ENCODE results near the gene KIRREL3. TPM values are rescaled to one million over a fixed set of nuclear protein-coding genes. Genes with fewer than 3 reads are reported as not detected.

KIRREL3 gene
- total RNA-seq, 1 donor from 2014 or later: 0.38 TPM

- Mint-ChIP-seq H3K27me3 (ENCODE audit: unreplicated experiment) (peaks cover 3% of the 10 kb centered on the region), H3K36me3 (ENCODE audit: low read depth, unreplicated experiment) (no peaks in the 10 kb centered on the region), H3K4me3 (ENCODE audit: unreplicated experiment) (no peak overlapping the region), H3K4me1 (ENCODE audit: unreplicated experiment) (no peaks in the 10 kb centered on the region), H3K9me3 (ENCODE audit: unreplicated experiment) (no peaks in the 10 kb centered on the region), H3K27ac (ENCODE audit: unreplicated experiment) (no peak overlapping the region)
- DNase-seq (ENCODE audit: low spot score): no peak
- TF ChIP-seq CTCF (IDR thresholded peaks at IDR 0.05; ENCODE audit: unreplicated experiment): no peak
Measured at GRCh38 chr11:126519764-126520734, 480.5 kb downstream of the KIRREL3 start.

- Mint-ChIP-seq H3K36me3 (ENCODE audit: low read depth, unreplicated experiment) (no peaks in the 10 kb centered on the region), H3K27ac (ENCODE audit: unreplicated experiment) (no peak overlapping the region), H3K9me3 (ENCODE audit: unreplicated experiment) (no peaks in the 10 kb centered on the region), H3K4me3 (ENCODE audit: unreplicated experiment) (no peak overlapping the region), H3K4me1 (ENCODE audit: unreplicated experiment) (no peaks in the 10 kb centered on the region), H3K27me3 (ENCODE audit: unreplicated experiment) (peaks cover 3% of the 10 kb centered on the region)
- DNase-seq (ENCODE audit: low spot score): no peak
- no peak for TF ChIP-seq CTCF (IDR thresholded peaks at IDR 0.05; ENCODE audit: unreplicated experiment)
Measured at GRCh38 chr11:126518972-126519690, 481.4 kb downstream of the KIRREL3 start.

DNA sequence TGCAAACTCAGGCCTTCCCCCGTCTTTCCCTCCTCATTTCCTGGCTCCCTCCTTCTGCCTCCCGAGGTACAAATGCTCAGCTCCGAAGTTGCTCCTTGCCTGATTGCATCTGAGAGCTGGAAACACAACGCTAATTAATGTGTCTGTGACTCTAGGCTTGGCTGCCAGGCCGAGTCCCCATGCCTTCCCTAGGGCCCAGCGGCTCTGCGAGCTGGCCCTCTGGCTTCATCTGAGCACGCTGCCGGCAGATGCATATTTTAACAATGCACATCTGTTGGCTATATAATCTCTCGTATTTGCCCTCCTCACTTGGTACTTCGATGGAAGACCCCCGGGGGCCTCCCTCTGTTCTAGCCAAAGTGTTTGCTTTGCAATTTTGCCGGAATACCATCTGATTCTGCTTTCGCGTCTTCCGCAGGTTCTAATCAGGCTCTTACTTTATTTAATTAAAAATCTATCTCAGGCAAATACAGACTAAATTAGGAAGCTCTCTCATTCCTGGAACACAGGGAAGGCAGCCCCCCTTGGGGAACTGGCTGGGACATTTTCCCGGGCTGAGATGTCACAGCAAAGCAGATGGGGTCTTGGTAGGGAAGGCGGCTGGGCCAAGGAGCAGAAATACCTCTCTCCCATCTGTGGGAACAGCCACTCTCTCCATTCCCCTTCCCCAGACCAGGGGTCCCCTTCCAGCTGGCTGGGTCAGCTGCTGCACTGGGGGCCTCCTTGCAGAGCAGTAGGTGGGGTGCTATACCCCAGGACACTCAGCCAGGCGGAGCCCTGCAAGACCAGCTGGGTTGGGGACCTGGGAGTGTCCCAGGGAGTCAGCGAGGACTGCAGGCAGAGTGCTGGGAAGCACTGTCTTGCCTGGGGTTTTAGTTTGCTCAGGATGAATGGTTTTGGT is 482.2 kb downstream of the KIRREL3 start:
- no peak overlapping the region for H3K4me3 Mint-ChIP-seq (ENCODE audit: unreplicated experiment)
- peaks cover 3% of the 10 kb centered on the region for H3K27me3 Mint-ChIP-seq (ENCODE audit: unreplicated experiment)
- no peak for DNase-seq (ENCODE audit: low spot score)
- H3K27ac Mint-ChIP-seq (ENCODE audit: unreplicated experiment): no peak overlapping the region
- no peaks in the 10 kb centered on the region for H3K4me1 Mint-ChIP-seq (ENCODE audit: unreplicated experiment)
- TF ChIP-seq CTCF (IDR thresholded peaks at IDR 0.05; ENCODE audit: unreplicated experiment): no peak
- no peaks in the 10 kb centered on the region for H3K9me3 Mint-ChIP-seq (ENCODE audit: unreplicated experiment)
- no peaks in the 10 kb centered on the region for H3K36me3 Mint-ChIP-seq (ENCODE audit: low read depth, unreplicated experiment)

GRCh38 chr11:126515501-126515900 is 485.1 kb downstream of the KIRREL3 start:
- Mint-ChIP-seq H3K36me3 (ENCODE audit: low read depth, unreplicated experiment) (no peaks in the 10 kb centered on the region), H3K9me3 (ENCODE audit: unreplicated experiment) (no peaks in the 10 kb centered on the region), H3K4me3 (ENCODE audit: unreplicated experiment) (no peak overlapping the region), H3K4me1 (ENCODE audit: unreplicated experiment) (no peaks in the 10 kb centered on the region), H3K27ac (ENCODE audit: unreplicated experiment) (no peak overlapping the region), H3K27me3 (ENCODE audit: unreplicated experiment) (peaks cover 4% of the 10 kb centered on the region)
- no peak for TF ChIP-seq CTCF (IDR thresholded peaks at IDR 0.05; ENCODE audit: unreplicated experiment)
- no peak for DNase-seq (ENCODE audit: low spot score)
